ENCODE results near the gene ADAM15.

ADAM15 gene

DNA sequence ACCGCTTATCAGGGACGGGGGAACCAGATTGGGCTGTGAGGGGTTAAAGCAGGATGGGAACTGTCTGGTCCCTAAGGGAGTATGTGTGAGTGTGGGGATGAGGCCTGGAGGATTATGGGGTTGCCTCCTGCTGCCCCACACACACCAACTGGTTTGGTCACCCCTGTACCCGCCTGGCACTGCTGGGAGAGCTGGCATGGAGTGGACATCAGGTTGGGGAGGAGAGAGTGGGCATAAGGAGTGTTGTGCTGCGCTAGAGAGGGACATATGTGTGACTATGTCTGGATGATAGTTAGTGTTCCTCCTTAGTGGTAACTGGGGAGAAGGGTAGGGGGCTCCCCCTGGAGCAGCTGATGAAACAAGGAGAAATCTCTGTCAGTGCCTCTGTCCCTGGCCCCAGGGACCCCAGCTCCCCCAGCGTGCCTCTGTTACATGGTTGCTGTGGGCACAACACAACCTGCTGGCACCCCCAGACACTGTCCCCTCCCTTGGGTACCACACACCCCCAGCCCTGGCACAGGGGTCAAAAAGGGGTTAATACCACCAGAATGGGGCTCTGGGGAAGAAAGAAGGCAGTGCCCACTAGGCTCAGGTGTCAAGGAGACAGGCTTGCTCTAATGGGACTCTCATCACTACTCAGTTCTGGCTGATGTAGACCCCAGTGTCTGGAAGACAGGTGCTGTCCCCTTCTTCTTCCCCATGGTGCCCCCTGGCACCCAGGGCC is 46.6 kb upstream of the ADAM15 start:
- Histone ChIP-seq H3K9me3 (ENCODE audit: insufficient read depth, low read depth, low read length) (no peaks in the 10 kb centered on the region), H3K36me3 (ENCODE audit: insufficient read depth, low read length) (no peaks in the 10 kb centered on the region)

DNA sequence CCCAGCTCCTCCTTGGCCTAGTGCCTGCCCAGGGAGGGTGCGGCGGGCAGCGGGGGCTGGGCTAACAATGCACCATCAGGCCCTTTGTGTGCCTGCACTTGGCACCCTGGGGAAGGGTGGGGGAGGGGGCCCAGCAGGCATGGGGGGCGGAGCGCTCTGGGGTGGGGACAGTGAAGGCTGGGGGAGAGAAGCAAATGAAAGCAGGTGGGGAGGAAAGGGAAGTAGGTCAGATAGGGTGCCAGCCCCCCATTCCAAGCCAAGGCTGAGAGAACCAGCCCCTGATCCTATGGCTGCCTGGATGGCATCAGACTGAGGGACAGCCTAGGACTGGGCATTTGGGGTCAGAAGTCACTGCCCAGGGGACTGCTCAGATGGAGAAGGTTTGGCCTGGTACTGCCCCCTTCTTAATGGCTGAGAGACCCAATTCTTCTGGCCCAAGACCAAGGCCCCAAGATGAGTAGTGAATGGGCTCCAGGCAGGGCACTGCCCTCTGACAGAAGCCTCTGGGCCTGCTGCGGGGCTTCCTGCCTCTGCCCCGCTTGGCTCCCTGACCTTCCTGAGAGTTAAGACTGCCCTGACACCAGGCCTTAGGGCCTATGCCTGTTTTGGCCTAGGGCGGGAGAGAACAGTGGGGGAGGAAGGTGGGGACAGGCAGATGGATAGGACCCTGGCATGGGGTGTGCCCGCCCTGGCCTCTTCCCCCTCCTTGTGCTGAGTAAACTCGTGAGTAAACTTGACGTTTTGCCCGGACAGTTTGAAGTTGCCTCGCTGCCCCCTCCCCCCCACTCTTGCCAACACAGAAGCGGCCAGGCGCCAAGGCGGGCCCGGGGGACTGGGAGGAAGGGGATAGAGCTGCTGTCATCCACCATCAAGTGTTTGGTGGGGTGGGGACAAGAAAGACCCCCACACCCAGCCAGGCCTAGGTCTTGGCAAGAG is 45.8 kb upstream of the ADAM15 start:
- Histone ChIP-seq H3K9ac (ENCODE audit: low read depth, low read length, poor library complexity, severe bottlenecking) (peak overlapping the region; percentile 58), H3K27me3 (ENCODE audit: insufficient read depth, low read length, poor library complexity, severe bottlenecking) (no peaks in the 10 kb centered on the region), H3K36me3 (ENCODE audit: insufficient read depth, low read length) (no peaks in the 10 kb centered on the region), H3K79me2 (ENCODE audit: insufficient read depth, low read length) (no peaks in the 10 kb centered on the region), H3K4me1 (ENCODE audit: insufficient read depth, low read length, poor library complexity, severe bottlenecking) (peaks cover 44% of the 10 kb centered on the region), H3F3A (ENCODE audit: low read depth) (peaks cover 4% of the 10 kb centered on the region; the same call in 1 of the 2 replicates), H4K20me1 (ENCODE audit: insufficient read depth, low read length, poor library complexity, severe bottlenecking) (no peaks in the 10 kb centered on the region), H3K4me2 (ENCODE audit: low read depth, low read length, poor library complexity, severe bottlenecking) (peak overlapping the region; percentile 57), H3K4me3 (ENCODE audit: low read length, poor library complexity, severe bottlenecking) (no peak overlapping the region), H3K9me2 (replicated peaks; ENCODE audit: low read depth, low read length) (no peaks in the 10 kb centered on the region), H2AFZ (ENCODE audit: low read length) (no peak overlapping the region), H3K9me3 (ENCODE audit: insufficient read depth, low read depth, low read length) (no peaks in the 10 kb centered on the region)
- TF ChIP-seq, protein P1, sequence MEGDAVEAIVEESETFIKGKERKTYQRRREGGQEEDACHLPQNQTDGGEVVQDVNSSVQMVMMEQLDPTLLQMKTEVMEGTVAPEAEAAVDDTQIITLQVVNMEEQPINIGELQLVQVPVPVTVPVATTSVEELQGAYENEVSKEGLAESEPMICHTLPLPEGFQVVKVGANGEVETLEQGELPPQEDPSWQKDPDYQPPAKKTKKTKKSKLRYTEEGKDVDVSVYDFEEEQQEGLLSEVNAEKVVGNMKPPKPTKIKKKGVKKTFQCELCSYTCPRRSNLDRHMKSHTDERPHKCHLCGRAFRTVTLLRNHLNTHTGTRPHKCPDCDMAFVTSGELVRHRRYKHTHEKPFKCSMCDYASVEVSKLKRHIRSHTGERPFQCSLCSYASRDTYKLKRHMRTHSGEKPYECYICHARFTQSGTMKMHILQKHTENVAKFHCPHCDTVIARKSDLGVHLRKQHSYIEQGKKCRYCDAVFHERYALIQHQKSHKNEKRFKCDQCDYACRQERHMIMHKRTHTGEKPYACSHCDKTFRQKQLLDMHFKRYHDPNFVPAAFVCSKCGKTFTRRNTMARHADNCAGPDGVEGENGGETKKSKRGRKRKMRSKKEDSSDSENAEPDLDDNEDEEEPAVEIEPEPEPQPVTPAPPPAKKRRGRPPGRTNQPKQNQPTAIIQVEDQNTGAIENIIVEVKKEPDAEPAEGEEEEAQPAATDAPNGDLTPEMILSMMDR (conservative IDR thresholded peaks at IDR 0.05; ENCODE audit: low read length), result no peak
- no peak for TF ChIP-seq EZH2phosphoT487 (IDR thresholded peaks at IDR 0.05; ENCODE audit: borderline replicate concordance)

More for the DNA sequence above, 46.6 kb upstream of the ADAM15 start:
- Histone ChIP-seq H3K4me3 (ENCODE audit: low read length, poor library complexity, severe bottlenecking) (peak overlapping the region; percentile 12), H3K4me2 (ENCODE audit: low read depth, low read length, poor library complexity, severe bottlenecking) (peak overlapping the region; percentile 57), H2AFZ (ENCODE audit: low read length) (no peak overlapping the region), H3K27me3 (ENCODE audit: insufficient read depth, low read length, poor library complexity, severe bottlenecking) (no peaks in the 10 kb centered on the region), H3F3A (ENCODE audit: low read depth) (peaks cover 12% of the 10 kb centered on the region; the same call in 1 of the 2 replicates), H3K4me1 (ENCODE audit: insufficient read depth, low read length, poor library complexity, severe bottlenecking) (peaks cover 44% of the 10 kb centered on the region), H3K9ac (ENCODE audit: low read depth, low read length, poor library complexity, severe bottlenecking) (peak overlapping the region; percentile 58), H3K79me2 (ENCODE audit: insufficient read depth, low read length) (no peaks in the 10 kb centered on the region), H4K20me1 (ENCODE audit: insufficient read depth, low read length, poor library complexity, severe bottlenecking) (no peaks in the 10 kb centered on the region), H3K9me2 (replicated peaks; ENCODE audit: low read depth, low read length) (no peaks in the 10 kb centered on the region)
- TF ChIP-seq, protein P1 (conservative IDR thresholded peaks at IDR 0.05; ENCODE audit: low read length), result no peak
- TF ChIP-seq EZH2phosphoT487 (IDR thresholded peaks at IDR 0.05; ENCODE audit: borderline replicate concordance), result no peak

DNA sequence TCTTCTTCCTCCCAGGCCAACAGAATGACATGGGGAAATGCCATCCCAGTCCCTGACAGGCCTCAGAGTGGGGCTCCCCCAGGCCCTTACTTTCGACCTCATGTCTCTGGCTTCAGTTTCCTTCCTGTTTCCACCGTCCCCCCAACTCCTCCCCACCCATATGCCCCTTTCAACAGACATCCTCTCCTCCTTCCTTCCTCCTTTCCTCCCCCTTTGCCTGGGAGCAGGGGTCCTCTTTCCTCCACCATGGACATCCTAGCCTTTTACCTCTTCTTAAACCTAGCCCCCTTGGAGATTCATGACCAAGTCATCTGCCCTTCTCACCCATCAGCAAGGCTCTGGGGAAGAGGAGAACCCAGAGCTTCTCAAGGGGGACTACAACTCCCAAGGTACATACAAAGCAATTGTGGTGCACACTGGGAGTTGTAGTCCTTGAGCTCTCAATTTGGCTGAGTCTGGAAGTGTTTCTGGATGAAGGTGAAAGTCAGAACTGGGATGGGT is 44.5 kb upstream of the ADAM15 start:
- no peaks in the 10 kb centered on the region for H3K9me2 ChIP-seq (replicated peaks; ENCODE audit: low read depth, low read length)
- TF ChIP-seq, protein P1 (conservative IDR thresholded peaks at IDR 0.05; ENCODE audit: low read length), result no peak
- no peak for TF ChIP-seq EZH2phosphoT487 (IDR thresholded peaks at IDR 0.05; ENCODE audit: borderline replicate concordance)
- H3K36me3 ChIP-seq (ENCODE audit: insufficient read depth, low read length), result no peaks in the 10 kb centered on the region
- no peaks in the 10 kb centered on the region for H4K20me1 ChIP-seq (ENCODE audit: insufficient read depth, low read length, poor library complexity, severe bottlenecking)
- H3K79me2 ChIP-seq (ENCODE audit: insufficient read depth, low read length), result no peaks in the 10 kb centered on the region
- H3K4me1 ChIP-seq (ENCODE audit: insufficient read depth, low read length, poor library complexity, severe bottlenecking), result peaks cover 48% of the 10 kb centered on the region
- no peaks in the 10 kb centered on the region for H3K27me3 ChIP-seq (ENCODE audit: insufficient read depth, low read length, poor library complexity, severe bottlenecking)
- no peaks in the 10 kb centered on the region for H3F3A ChIP-seq (ENCODE audit: low read depth)
- no peak overlapping the region for H2AFZ ChIP-seq (ENCODE audit: low read length)
- peak overlapping the region; percentile 31 for H3K4me3 ChIP-seq (ENCODE audit: low read length, poor library complexity, severe bottlenecking)
- peak overlapping the region; percentile 57 for H3K4me2 ChIP-seq (ENCODE audit: low read depth, low read length, poor library complexity, severe bottlenecking)
- peak overlapping the region; percentile 58 for H3K9ac ChIP-seq (ENCODE audit: low read depth, low read length, poor library complexity, severe bottlenecking)
- H3K9me3 ChIP-seq (ENCODE audit: insufficient read depth, low read depth, low read length), result no peaks in the 10 kb centered on the region

All from Loucy (cell line).